ENCODE results near the gene RXRA.

RXRA gene

GRCh38 chr9:134338394-134339182 is 12.3 kb downstream of the RXRA start:
- no peak for DNase-seq (ENCODE audit: low read depth)

DNA sequence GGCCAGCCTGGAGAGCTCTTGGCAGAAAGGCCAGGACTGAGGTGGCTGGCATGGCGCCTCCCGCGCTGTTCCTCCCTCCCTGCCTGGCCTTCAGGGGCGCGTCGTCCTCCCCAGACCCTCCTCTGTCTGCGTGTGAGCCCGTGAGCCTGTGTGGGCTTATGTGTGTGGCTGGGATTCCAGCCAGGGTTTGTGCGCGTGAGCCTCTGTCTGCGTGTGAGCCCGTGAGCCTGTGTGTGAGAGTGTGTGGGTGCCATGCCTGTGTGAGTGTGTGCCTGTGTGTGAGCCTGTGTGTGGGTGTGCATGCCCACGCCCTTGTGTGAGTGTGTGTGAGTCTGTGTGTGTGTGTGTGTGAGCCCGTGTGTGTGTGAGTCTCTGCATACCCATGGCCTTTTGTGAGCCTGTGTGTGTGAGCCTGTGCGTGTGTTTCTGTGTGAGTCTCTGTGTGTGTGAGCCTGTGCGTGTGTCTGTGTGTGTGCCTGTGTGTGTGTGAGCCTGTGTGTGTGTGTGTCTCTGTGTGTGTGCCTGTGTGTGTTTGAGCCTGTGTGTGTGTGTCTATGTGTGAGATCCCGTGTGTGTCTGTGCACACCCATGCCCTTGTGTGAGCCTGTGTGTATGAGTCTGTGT is 13.0 kb downstream of the RXRA start:
- no peak for DNase-seq (ENCODE audit: low read depth)

DNA sequence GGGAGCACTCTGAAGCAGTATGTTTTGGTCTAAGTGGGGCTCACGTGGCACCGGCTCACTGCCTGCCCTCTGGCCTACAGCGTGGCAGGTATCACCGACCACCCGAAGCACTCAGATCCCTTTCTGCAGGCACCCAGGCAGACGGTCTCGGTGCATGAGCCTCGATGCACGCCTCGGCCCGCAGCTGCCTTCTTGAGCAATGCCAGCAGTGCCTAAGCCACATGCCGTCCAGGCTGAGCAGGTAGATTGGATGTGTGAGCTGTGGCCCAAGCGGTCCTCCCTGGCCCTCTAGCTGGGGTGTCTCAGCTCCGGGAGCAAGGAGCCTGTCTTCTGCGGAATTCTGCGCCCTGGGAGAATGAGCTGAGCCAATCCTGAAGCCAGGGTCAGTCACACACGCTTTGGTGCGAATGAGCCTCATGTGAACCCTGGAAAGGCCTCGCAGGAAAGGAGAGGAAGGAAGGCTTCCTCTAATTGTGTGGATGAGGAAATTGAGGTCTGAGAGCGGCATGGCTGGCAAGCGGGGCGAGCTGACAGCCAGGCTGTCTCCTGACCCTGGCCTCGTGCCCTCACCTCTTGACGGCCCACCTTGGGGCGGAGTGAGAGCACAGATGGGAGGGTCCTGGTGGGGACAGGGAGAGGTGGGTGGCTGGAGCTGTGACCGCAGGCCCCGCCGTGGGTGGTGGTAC is 14.4 kb downstream of the RXRA start:
- no peak for DNase-seq (ENCODE audit: low read depth)

- no peak for DNase-seq (ENCODE audit: low read depth)
Measured at GRCh38 chr9:134341306-134341705, 15.1 kb downstream of the RXRA start.

DNA sequence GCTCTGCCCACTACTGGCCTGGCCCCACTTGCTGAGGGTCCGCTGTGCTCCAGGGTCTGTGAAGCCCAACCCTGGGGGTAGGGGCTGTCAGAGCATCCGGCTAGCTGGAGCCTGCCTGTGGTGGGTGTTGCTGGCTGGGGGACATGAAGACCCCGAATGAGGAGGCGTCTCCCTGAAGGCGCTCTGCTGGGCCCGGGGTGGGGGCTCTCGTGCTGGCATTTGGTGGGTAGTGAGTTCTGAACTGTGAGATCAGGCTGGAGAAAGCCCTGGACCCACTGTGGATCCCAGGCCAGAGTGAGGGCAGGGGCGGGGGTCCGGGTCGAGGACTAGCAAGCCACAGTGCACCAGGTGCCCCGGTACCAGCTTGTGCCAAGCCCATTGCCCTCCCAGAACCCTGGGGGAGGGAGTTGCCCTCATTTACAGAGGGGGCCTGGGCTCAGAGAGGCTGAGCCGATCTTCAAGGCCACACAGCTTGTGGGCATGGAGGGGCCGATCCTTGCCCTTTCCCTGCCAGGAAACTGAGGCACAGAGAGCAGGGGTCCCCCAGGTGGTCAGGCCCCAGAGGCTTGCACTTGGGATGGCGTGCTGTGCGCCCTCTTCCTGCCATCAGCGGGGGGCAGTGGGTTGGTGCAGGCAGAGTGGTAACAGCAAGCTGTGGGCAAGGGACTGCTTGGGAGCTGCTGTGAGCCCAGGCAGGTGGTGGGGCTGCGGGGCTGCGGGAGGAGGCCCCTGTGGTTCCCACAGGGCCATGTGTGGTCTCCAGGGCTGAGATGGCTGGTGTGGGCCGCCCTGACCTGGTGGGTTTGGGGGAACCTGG is 15.9 kb downstream of the RXRA start:
- DNase-seq (ENCODE audit: low read depth) = no peak

DNA sequence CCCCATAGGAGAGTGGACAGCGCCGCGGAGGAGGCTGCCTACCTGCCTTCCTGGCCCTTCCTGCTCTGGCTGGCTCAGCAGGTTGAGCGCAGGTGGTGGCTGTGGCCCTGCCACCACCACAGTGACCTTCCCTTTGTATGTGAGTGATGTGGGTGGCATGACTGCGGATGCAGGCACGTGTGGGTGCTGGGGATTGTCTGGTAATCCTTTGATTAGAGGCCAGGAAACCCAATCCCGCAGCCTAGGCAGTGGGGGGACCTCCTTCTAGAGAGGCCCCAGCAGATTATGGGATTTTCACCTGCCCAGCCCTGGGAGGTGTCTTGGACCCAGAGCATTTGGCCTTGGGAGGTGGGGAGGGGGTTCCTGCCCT is 16.5 kb downstream of the RXRA start:
- DNase-seq (ENCODE audit: low read depth) = no peak

DNA sequence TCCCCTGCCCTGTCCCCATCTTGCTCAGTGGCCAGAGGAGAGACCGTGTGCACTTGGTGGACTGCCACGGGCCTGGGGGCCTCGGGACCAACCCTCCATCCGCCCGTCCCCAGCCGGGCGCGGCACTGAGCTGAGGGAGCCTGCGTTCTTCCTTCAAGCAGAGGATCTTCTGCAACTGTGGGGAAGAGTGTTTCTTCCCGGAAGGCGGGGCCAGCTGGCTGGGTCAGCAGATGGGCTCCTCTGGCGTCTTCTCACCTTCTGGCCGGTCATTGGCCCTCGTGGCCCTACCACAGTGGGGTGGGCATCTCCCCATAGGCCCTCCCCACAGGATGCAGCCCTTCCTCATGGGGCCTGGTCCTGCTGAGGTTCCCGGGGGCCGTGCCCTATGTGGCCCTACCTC is 17.4 kb downstream of the RXRA start:
- DNase-seq (ENCODE audit: low read depth) = no peak

DNA sequence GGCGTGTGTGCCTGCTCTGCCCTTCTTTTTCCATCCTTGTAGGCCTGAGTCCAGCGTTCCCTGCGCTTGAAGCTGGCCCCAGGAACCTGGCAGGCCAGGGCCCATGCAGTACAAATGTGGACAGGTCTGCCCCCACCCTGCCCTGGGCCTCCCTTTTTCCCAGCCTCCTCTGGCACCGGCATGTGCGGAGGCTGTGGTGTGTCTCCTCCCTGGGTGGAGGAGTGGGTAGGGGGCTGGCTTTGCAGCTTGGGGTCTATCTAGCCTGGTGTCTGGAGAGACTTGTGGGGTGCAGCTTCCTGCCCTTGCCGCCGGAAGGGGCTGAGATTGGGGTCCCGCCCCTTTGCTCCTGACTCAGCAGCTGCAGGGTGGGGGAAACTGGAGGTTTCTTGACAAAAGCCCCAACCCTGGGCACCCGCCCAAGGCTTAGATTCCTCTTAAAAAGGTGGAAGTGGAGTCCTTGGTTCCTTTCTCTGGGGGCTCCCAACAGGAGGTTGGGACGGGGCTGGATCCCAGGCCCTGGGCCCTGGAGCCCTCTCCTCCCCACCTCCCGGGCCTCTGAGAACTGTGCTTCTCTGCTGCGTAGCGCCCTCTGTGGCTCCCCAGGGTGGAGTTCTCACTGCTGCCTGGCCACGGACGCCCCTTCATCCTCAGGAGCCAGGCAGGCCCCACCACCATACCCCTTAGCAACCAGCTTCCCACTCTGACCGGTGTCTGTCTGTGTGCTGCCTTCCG is 18.0 kb downstream of the RXRA start:
- no peak for DNase-seq (ENCODE audit: low read depth)

- no peak for DNase-seq (ENCODE audit: low read depth)
Measured at GRCh38 chr9:134344800-134345310, 18.6 kb downstream of the RXRA start.

DNA sequence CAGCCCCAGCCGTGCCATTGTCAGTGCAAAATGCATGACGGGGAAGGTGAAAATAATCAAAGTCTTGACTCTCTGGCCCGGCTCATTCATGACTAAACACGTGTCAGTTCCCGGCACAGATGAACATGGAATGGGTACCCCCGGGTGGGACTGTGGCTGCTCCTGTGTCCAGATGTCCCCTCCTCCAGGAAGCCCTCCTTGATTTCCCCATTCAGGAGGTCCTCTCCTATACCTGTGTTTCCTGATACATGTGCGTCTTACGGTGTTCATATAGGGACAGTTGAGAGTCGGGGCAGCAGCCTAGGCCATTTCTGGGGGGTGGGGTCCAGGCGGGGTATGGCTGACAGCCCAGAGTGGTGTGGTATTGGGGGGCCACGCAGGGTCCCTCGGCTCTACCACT is 19.5 kb downstream of the RXRA start:
- DNase-seq (ENCODE audit: low read depth) = no peak

- DNase-seq (ENCODE audit: low read depth) = no peak
Measured at GRCh38 chr9:134346151-134346550, 19.9 kb downstream of the RXRA start.

- DNase-seq (ENCODE audit: low read depth) = no peak
Measured at GRCh38 chr9:134346840-134347583, 20.8 kb downstream of the RXRA start.

DNA sequence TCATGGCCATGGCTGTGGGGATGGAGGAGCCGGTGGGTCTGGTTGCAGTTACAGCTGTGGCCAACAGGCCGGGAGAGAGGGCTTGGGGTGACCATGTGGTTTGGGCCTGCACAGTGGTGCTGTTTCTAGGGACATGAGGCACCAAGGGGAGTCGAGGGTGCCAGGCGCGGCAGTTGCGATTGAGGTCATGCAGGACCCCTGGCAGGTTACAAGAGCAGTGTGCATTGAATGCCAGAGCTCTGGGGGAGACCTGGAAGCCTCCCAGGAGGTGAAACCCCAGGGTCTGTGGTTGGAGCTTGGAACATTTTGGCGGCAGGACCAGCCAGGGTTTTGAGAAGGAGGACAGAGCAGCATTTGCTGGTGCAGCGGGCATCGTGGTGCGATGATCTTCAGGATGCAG is 21.7 kb downstream of the RXRA start:
- no peak for DNase-seq (ENCODE audit: low read depth)

DNA sequence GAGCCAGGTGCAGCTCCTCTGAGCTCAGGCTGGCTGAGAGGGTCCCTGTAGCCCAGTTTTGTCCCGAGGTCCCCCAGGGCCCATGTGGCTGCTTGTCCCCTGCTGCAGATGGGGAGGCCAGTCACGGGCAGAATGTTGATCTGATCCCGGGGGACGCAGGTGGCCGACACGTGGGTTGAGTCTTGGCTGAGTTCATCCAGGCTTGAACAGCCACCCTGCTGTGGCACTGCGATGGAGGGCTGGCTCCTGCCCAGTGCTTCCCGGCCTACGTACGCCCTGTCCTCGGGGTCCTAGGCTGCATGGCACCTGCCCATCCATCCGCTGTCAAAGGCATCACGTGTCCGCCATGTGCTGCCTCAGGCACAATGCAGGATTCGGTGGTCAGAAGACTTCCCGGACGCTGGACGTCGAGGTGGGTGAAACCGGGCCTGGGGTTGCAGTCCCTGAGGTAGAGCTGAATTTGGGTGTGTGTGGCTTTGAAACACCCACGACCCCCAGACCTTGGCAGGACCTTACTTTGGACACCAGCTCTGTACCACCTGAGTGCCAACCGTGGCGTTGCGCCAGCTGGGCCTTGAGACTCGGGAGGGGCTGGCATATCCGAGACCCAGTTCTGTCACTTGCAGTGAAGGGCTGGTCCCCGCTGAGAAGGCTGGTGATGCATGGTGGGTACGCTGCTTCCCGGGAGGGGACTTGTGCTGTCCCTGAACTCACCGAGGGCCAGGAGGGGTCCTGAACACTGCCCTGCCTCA is 22.3 kb downstream of the RXRA start:
- no peak for DNase-seq (ENCODE audit: low read depth)

DNA sequence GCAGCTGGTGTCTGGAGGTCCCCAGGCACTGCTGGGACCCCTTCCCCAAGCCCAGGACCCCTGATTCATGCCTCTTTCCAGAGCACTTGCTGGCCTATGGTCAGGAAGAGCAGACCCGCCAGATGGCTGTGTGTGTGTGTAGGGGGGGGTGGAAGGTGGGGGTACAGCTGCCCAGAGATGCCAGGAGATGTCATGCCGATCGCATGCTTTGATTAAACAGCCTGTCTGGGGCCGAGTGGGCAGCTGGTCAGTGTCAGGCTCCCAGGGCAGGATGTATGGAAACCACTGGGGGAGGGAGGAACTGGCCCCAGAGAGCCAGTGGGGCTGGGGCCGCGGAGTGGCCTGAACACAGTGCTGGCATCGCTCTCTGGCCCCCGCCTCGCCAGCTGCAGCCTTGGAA is 23.7 kb downstream of the RXRA start:
- no peak for DNase-seq (ENCODE audit: low read depth)

GRCh38 chr9:134350416-134350994 is 24.2 kb downstream of the RXRA start:
- DNase-seq (ENCODE audit: low read depth) = no peak

DNA sequence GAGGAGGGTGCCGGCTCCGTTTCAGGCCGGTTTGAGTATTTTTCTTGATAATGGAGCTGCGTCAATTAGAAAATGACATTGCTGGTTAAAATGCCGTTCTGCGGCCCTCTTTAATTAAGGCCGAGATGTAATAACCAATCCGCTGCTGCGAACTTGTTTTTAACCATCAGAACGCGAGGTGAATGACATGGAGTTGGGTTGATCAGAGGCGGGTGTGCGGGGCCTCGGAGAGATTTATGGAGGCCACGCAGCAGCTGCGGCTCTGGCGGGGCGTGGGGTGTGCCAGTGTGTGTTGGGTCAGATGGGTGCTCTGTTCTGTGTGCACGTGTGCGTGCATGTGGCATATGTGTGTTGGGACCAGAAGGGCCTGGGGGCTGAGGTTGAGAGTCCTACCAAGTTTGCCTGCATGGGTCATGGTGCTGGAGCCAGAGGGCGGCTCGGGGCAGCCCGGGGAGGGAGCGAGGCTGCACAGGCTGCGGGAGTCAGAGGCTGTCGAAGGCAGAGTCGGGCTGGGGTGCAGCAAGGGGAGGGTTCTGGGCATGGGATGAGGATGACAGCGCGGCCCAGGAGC is 25.4 kb downstream of the RXRA start:
- DNase-seq (ENCODE audit: low read depth) = no peak

DNA sequence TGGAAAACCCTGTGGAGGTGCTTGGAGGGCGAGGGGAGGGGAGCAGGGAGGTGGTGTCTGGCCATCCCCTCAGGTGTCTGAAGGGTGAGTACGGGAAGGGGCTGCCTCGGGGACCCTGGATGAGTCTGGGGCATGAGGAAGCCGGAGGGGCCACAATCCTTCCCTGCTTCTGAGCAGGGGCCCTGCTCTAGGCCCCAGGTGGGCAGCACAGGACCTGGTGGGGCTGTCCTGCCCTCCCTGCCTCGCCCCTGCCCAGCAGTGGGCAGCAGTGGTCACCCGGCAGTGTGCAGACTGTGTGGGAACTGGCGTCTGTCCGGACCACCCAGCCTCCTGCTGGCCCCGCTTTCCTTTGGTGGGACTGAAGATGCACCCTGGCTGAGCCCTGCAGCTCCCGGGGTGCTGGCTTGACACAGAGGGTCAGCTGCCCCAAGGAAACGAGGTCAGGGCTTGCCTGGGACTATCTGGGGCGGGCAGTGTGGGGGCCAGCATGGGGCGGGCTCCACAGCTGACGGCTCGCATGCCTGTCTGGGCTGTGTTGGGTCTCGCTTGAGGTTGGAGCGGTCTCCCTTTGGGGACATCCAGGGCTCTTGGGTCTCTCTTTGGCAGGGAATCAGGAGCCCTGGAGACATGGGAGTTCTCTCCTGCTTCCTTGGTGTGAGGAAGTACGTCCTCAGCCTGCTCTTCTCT is 26.1 kb downstream of the RXRA start:
- no peak for DNase-seq (ENCODE audit: low read depth)

DNA sequence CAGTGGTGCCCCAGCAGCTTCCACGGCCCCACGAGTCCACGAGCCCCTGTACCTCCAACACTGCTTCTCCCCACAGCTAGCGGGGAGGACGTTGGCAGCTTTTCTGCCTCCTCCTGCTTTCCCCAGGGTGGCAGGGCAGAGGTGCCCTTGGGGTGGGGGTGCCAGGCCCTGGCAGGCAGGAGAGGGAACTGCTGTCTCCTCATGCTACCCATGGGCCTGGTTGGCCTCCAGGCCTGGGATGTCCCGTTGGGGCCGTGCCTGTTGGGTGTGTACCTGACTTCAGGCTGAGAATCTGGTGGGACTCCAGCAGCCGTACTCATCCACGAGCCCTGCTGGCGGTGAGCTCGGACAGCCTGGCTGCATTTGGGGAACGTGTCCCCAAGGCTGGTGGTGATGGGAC is 27.3 kb downstream of the RXRA start:
- DNase-seq (ENCODE audit: low read depth) = no peak

Measured in stimulated activated CD8-positive, alpha-beta memory T cell treated with anti-CD3 and anti-CD28 coated beads, Interleukin-12 subunit alpha, Interleukin-12 subunit beta, amount 100 ng/mL, for 4 hours (primary cell).